SK-N-MC (cell line): ENCODE measurements around the gene POU1F1.

Experiments
- EZH2 ChIP-seq: fragments of 200-600 bp; sonication (generic); IDR thresholded peaks from one replicate; pipeline ENCODE4 v1.6.1; 2017; ENCODE audit warnings: antibody characterized with exemption
- FOXP2 ChIP-seq: optimal IDR thresholded peaks from 2 replicates; pipeline ENCODE3; 2011; ENCODE audit warnings: mild to moderate bottlenecking, moderate library complexity; ENCODE audit not compliant: insufficient read depth; ENCODE audit errors: extremely low read length, control extremely low read depth
- POLR2AphosphoS5 ChIP-seq: IDR thresholded peaks from 2 replicates; pipeline ENCODE4 v1.6.1; 2012; ENCODE audit warnings: mild to moderate bottlenecking, low read depth, low read length, borderline replicate concordance

DNA sequence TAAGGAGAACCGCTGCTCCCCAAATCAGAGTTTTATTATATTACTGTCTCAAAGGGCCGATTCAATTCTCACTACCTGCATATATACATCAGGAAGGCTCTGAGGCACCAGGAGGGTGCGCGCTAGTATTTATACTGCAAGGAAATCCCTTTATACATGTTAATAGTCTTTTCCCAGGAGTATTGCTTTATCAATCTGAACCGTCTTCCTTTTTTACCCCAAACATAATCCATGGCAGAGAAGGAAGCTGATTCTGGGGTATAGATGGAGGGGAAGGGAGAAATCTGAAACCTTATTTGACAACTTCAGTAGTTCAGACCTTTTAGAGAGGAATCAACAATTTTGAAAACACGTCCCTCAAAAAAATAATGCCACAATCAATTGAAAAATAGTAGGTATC is at the start of gene POU1F1:
- TF ChIP-seq POLR2AphosphoS5 (no peak), EZH2 (no peak), FOXP2 (no peak)
